Measurements from ENCODE around the gene NUDT14.

The NUDT14 gene

DNA sequence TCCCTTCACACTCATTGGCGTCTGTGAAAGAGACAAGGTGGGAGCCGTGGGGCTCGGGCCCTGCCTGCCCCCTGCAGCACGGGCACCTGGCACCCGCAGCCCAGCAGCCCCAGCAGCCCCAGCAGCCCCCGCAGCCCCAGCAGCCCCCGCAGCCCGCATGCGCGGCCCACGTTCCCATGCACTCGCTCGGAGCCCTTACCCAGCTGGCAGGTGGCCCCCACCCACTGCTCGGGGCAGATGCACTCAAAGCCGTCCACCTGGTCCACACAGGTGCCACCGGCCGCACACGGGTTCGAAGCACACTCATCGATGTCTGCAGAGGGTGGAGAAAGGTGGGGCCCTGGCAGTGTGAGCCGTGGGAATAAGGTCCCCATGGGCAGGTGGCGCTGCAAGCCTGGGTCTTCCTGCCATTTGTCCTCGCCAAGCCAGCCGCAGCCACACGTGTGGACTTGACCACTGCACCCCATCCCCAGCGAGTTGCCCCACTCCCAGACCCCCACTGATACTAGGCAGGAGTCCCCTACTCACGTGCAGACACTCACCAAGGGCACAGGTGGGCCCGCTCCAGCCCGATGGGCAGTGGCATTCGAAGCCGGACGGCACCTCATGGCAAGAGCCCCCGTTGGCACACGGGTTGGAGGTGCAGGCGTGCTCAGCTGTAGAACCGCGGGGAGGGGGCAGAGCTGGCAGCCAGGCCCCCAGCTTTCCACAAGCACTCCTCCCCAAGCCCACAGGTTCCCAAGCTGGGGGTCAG is 29.9 kb downstream of the NUDT14 start:
- Histone ChIP-seq H3K4me1 (no peaks in the 10 kb centered on the region), H3K36me3 (no peaks in the 10 kb centered on the region), H3K4me3 (ENCODE audit: low read depth, low read length) (no peak overlapping the region), H3K27me3 (no peaks in the 10 kb centered on the region), H3K9me3 (no peaks in the 10 kb centered on the region)
- TF ChIP-seq, protein P1, sequence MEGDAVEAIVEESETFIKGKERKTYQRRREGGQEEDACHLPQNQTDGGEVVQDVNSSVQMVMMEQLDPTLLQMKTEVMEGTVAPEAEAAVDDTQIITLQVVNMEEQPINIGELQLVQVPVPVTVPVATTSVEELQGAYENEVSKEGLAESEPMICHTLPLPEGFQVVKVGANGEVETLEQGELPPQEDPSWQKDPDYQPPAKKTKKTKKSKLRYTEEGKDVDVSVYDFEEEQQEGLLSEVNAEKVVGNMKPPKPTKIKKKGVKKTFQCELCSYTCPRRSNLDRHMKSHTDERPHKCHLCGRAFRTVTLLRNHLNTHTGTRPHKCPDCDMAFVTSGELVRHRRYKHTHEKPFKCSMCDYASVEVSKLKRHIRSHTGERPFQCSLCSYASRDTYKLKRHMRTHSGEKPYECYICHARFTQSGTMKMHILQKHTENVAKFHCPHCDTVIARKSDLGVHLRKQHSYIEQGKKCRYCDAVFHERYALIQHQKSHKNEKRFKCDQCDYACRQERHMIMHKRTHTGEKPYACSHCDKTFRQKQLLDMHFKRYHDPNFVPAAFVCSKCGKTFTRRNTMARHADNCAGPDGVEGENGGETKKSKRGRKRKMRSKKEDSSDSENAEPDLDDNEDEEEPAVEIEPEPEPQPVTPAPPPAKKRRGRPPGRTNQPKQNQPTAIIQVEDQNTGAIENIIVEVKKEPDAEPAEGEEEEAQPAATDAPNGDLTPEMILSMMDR (IDR thresholded peaks at IDR 0.05; ENCODE audit: low read depth, low read length), result no peak
- DNase-seq, result peak; percentile 8

DNA sequence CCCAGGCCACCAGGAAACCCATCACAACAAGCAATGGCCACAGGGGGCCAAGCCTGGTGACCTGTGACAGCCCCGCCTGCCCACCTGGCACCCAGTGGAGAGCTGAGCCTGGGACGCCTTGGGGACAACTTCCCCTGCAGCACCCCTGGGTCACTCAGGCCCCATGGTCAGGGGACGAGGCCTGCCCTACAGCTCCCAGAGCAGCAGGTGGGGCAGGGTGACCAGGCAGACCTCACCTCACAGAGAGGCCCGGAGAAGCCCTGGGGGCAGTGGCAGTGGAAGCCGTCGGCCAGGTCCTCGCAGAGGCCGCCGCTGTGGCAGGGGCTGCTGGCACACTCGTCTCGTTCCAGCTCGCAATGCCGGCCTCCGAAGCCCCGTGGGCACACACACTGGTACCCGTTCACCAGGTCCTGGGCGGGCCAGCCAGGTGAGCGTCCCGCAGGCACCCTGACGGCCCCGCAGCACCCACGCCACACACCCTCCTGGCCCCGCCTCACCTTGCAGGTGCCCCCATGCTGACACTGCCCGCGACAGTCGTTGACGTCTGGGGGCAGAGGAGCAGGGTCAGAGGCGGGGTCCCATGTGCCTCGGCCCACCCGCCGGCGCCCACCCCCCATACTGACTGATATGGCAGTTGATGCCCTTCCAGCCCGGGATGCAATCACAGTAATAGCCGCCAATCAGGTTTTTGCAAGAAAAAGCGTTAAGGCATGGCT is 30.6 kb downstream of the NUDT14 start:
- no peaks in the 10 kb centered on the region for H3K36me3 ChIP-seq
- TF ChIP-seq, protein P1 (IDR thresholded peaks at IDR 0.05; ENCODE audit: low read depth, low read length), result no peak
- H3K4me1 ChIP-seq, result no peaks in the 10 kb centered on the region
- peak; percentile 12 for DNase-seq
- H3K4me3 ChIP-seq (ENCODE audit: low read depth, low read length), result no peak overlapping the region
- no peaks in the 10 kb centered on the region for H3K9me3 ChIP-seq
- H3K27me3 ChIP-seq, result no peaks in the 10 kb centered on the region

DNA sequence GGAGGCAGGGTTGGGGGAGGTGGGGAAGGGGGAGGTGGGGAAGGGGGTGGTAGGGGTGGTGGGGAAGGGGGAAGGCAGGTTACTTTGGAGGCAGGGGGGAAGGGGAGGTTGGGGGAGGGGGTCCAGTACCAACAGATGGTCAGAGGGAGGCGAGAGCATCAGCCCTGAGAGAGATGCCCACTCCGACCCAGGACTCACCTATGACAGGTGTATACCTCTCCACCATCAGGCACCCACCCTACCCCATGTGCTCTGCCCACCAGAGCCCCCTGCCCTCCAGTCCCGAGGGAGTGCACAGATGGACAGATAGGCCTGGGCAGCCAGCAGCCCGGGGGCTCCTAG is 31.1 kb downstream of the NUDT14 start:
- H3K9me3 ChIP-seq, result no peaks in the 10 kb centered on the region
- no peak overlapping the region for H3K4me3 ChIP-seq (ENCODE audit: low read depth, low read length)
- no peak for DNase-seq
- H3K36me3 ChIP-seq, result no peaks in the 10 kb centered on the region
- H3K4me1 ChIP-seq, result no peaks in the 10 kb centered on the region
- H3K27me3 ChIP-seq, result no peaks in the 10 kb centered on the region
- TF ChIP-seq, protein P1 (IDR thresholded peaks at IDR 0.05; ENCODE audit: low read depth, low read length), result no peak

DNA sequence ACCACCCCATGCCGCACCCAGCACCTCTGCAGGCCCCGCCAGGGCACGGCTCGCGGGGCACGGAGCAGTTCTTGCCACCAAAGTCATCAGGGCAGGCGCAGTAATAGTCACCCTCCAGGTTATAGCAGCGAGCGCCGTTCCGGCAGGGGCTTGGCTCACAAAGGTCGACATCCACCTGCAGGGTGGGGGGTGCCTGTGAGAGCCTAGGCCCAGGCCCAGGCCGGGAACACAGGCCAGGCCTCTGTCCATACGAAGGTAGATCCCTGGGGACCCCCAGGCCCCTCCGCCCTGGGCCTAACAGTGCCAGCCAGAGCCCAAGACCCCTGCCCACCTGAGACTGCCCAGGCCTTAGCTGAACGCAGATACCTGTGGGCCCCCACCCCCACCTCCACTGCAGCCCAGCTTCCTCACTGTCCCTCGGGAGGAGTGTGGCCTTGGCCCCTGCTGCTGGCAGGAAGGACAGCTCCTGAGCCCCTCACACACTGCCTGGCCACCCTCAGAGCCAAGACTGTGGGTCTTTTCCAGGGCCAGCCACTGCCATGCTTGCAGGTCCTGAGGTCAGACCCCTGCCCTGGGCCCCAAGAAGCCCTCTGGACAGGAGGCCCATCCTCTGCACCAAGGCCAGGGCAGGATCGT is 31.8 kb downstream of the NUDT14 start:
- Histone ChIP-seq H3K9me3 (no peaks in the 10 kb centered on the region), H3K4me1 (no peaks in the 10 kb centered on the region), H3K36me3 (no peaks in the 10 kb centered on the region), H3K4me3 (ENCODE audit: low read depth, low read length) (no peak overlapping the region), H3K27me3 (no peaks in the 10 kb centered on the region)
- TF ChIP-seq, protein P1 (IDR thresholded peaks at IDR 0.05; ENCODE audit: low read depth, low read length), result no peak
- DNase-seq, result peak; percentile 5

DNA sequence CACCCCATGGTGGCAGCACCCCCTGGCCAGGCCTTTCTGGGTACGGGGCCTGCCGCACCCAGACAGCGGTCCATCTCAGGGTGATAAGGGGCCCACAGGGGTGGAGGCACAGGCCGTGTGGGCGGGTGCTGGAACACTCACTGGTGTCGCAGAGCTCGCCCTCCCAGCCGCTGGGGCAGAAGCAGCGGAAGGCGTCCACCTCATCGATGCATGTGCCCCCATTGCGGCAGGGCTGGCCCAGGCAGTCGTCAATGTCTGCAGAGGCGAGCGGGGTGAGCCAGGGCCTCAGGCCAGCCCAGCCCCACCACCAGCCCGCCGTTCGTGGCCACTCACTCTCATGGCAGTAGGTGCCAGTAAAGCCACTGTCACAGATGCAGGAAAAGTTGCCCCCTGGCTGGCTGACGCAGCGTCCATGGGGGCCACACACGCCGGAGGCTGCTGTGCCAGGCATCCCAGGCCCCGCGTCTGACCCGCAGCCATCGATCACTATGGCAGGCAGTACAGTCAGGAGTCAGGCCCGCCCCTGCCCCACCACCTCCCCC is 32.4 kb downstream of the NUDT14 start:
- no peaks in the 10 kb centered on the region for H3K27me3 ChIP-seq

More for the DNA sequence above, 32.4 kb downstream of the NUDT14 start:
- peak; percentile 8 for DNase-seq
- Histone ChIP-seq H3K4me3 (ENCODE audit: low read depth, low read length) (no peak overlapping the region), H3K4me1 (no peaks in the 10 kb centered on the region), H3K36me3 (no peaks in the 10 kb centered on the region), H3K9me3 (no peaks in the 10 kb centered on the region)
- TF ChIP-seq, protein P1 (IDR thresholded peaks at IDR 0.05; ENCODE audit: low read depth, low read length), result no peak
